GM12891 (cell line): ENCODE data around the gene ZDHHC1.

Experiments
- DNase-seq: peaks from one replicate; pipeline ENCODE4 v3.0.0; 2011; ENCODE audit warnings: low spot score; ENCODE audit not compliant: insufficient read length
- FAIRE-seq: peaks from 2 replicates; lab custom pipeline; 2011; peaks lifted over from hg19 to GRCh38; lab: Jason Lieb, UNC
- PAX5 ChIP-seq: IDR thresholded peaks from 2 replicates; pipeline ENCODE4 v1.6.1; 2011; ENCODE audit warnings: low read length, moderate library complexity, mild to moderate bottlenecking; ENCODE audit not compliant: insufficient read depth, severe bottlenecking
- POLR2A ChIP-seq: IDR thresholded peaks from 2 replicates; pipeline ENCODE4 v1.6.1; 2011; ENCODE audit warnings: low read depth, low read length, control low read depth
- POLR2AphosphoS5 ChIP-seq: IDR thresholded peaks from 2 replicates; pipeline ENCODE4 v1.6.1; 2011; ENCODE audit warnings: low read depth, low read length, control low read depth
- POU2F2 ChIP-seq: IDR thresholded peaks from 2 replicates; pipeline ENCODE4 v1.6.1; 2011; ENCODE audit warnings: low read depth, mild to moderate bottlenecking, control low read depth, low read length, moderate library complexity
- SPI1 ChIP-seq: IDR thresholded peaks from 2 replicates; pipeline ENCODE4 v1.6.1; 2011; ENCODE audit warnings: low read depth, low read length, control low read depth
- TAF1 ChIP-seq: IDR thresholded peaks from 2 replicates; pipeline ENCODE4 v1.6.1; 2011; ENCODE audit warnings: low read depth, low read length, control low read depth

Gene ZDHHC1

DNA sequence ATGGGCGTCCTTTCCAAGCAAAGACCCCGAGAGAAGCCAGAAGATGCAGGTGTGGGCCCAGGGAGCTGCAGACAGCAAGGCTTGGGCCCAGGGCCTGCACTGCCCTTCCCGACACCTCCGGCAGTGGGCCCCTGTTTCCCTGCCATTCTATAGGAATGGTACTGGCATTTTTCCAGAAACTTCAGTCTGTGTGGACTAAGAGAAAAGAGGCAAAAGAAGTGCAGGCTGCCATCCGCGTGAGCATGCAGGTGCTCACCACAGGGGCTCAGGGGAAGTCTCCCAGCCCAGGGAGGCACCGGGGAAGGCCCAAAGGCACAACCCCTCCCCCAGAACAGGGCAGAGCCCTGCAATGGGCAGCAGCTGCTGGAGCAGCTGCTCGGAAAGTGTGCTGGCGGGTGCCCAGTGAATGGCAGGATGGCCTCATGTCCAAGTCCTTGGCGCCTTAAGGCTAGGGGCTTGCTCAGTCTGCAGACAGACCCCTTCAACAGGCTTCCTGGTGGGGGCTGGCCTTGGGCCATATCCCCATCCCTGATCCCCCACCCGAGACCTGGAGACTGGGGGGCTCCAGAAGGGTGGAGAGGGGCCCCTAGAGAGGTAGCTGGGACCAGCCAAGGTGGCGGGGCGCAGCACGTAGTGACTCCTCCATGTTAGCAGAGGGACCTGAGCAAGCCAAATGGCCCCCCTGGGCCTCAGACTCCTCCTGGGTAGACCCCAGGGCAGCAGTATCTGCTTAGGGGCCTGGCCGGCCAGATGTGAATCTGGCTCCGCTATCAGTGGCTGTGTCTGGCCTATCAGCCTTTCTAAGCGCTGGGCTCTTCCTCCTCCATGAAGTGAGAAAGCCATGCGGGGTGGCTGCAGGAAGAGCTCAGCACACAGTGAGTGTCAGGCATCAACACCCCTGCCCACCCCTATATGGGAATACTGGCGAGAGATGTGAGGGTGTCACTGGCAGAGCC is 16.2 kb downstream of the ZDHHC1 start:
- FAIRE-seq (no peak), DNase-seq (no peak)
- TF ChIP-seq POLR2A (no peak), SPI1 (no peak), POLR2AphosphoS5 (no peak), PAX5 (no peak), POU2F2 (no peak)

- FAIRE-seq: peak; percentile 43
- DNase-seq: peak; percentile 87
- TF ChIP-seq POLR2A (no peak), PAX5 (no peak)
Observed at GRCh38 chr16:67399218-67399733, 17.0 kb downstream of the ZDHHC1 start.

DNA sequence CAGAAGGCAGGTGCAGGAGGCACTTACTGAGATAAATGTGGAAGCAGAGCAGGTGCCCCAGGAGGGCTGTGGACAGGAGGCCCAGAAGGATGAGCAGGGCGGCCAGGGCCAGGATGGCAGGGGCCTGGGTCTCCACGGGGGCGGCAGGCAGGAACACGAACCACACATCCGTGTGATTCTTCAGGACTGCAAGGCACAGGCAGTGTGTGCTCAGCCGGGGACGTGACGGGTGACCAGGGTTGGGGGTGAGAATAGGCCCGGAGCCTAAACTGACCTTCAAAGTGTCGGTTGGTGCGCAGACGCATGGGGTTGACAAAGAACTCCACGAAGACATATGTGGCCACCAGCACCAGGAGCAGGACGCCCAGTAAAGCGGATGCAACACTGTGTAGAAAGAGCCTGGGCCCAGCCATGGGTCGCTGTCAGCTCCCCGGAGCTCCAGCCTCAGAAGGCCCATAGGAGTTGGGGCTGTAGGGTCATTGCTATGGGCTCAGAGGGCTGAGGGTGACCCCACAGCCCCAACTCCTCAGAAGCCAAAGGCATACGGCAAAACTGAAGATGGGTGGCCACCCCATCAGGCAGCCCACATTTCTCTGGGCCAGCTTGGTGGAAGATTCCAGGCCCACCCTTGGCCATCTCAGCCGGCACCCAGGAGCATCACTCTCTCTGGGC is 17.6 kb downstream of the ZDHHC1 start:
- DNase-seq: no peak
- TF ChIP-seq POU2F2: no peak
- TF ChIP-seq SPI1: no peak
- no peak for TF ChIP-seq TAF1
- TF ChIP-seq PAX5: no peak
- no peak for TF ChIP-seq POLR2A
- TF ChIP-seq POLR2AphosphoS5: no peak
- FAIRE-seq: no peak

- DNase-seq: no peak
- FAIRE-seq: no peak
- TF ChIP-seq PAX5 (no peak), POLR2AphosphoS5 (no peak), SPI1 (no peak), POLR2A (no peak), TAF1 (no peak), POU2F2 (no peak)
Observed at GRCh38 chr16:67397812-67398545, 18.3 kb downstream of the ZDHHC1 start.

- no peak for DNase-seq
- no peak for TF ChIP-seq PAX5
- no peak for TF ChIP-seq POLR2AphosphoS5
- no peak for TF ChIP-seq POLR2A
- FAIRE-seq: no peak
Observed at GRCh38 chr16:67397036-67397801, 19.1 kb downstream of the ZDHHC1 start.

DNA sequence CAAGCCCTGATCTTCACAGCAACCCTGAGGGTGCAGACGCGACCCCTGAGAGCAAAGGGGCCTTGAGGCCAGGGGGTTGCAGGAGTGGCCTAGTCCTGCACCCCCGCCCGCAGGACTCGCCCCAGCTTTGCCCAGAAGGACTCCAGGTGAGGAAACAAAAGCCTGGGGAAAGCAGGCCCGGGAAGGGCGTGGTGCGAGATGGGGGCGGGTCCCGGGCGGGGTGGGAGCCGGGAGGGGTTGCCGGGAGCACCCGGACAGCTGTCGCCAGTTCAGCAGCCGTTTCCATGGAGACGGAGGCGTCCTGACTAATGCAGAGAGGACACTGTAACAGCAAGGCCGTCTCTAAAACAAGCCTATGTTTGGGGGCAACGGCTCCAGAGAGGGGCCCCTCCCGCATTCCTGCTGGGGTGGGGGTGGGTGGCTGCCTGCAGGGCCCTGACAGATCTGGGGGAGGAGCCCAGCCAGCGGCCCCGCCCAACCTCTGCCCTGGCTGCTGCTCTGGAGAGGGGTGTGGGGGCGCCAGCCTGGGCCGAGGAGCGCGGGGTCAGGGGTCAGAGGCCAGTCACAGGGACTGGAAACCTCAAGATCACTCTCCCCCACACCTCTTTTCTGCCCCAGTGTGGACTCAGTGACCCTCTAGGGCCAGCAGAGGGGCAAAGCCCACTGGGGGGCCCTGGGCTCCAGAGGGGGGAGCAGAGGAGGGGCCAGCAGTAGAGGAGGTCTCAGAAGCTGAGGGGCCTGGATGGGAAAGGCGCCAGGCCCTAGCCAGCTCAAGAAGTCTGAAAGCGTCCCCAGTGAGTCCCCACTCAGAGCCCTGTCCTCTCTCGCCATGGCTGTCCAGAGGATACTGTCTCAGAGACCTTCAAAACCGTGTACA is 19.9 kb downstream of the ZDHHC1 start:
- DNase-seq (no peak), FAIRE-seq (no peak)
- TF ChIP-seq TAF1: no peak
- TF ChIP-seq POU2F2: no peak
- TF ChIP-seq POLR2A: no peak
- no peak for TF ChIP-seq POLR2AphosphoS5
- no peak for TF ChIP-seq SPI1
- no peak for TF ChIP-seq PAX5

- no peak for DNase-seq
- TF ChIP-seq SPI1 (no peak), POLR2A (no peak), POU2F2 (no peak), PAX5 (no peak), POLR2AphosphoS5 (no peak), TAF1 (no peak)
- FAIRE-seq: no peak
Observed at GRCh38 chr16:67395458-67396158, 20.7 kb downstream of the ZDHHC1 start.

GRCh38 chr16:67395105-67395457 is 21.2 kb downstream of the ZDHHC1 start:
- FAIRE-seq: no peak
- TF ChIP-seq POU2F2 (no peak), POLR2A (no peak), PAX5 (no peak), POLR2AphosphoS5 (no peak)
- no peak for DNase-seq
